ENCODE results near the gene XBP1. TPM values are rescaled to one million over a fixed set of nuclear protein-coding genes. Genes with fewer than 3 reads are reported as not detected.
A peak's percentile ranks its signal among the peaks of the same experiment; 100 is the strongest.

Gene XBP1
- total and polyA plus RNA-seq, 10 of the 15 experiments (the other 5 are each of a cell fraction or from before 2014, with no cell fraction given) = 44.5 to 313 (median 149) TPM

GRCh38 chr22:28801845-28802594, 1.7 kb upstream of the XBP1 start:
- BruUV-seq (replicated peaks) = no TSS peak
- ChIA-PET SMC1A (ENCODE audit: uncharacterized antibody, unreplicated experiment) (interaction anchor here (0.6 to 12.5 kb wide), 12 partner anchors 10 to 349 kb away, joined by 3 to 130 read pairs (median 4); partner anchors contain the start of gene CCDC117), POLR2A (interaction anchor here (0.6 to 7.5 kb wide), 10 partner anchors 9 to 883 kb away, joined by 3 to 78 read pairs (median 6); partner anchors contain the start of genes CCDC117, CHEK2, HSCB and PITPNB), RAD21 (ENCODE audit: unreplicated experiment) (interaction anchor here (0.6 to 7.8 kb wide), 9 partner anchors 8 to 238 kb away, joined by 3 to 74 read pairs (median 5); no protein-coding TSS in a partner anchor), CTCF (interaction anchor here (0.6 to 5.3 kb wide), 13 partner anchors 10 to 352 kb away, joined by 3 to 26 read pairs (median 4); partner anchors contain the start of gene CCDC117)
- TF ChIP-seq HCFC1 (IDR thresholded peaks at IDR 0.05; ENCODE audit: low read length) = no peak
- TF ChIP-seq POLR2A (IDR thresholded peaks at IDR 0.05; ENCODE audit: low read depth, low read length) = 0 out of 2 replicates have a peak, but pooled peaks have one; percentile 7
- TF ChIP-seq BHLHE40 (IDR thresholded peaks at IDR 0.05; ENCODE audit: borderline replicate concordance in 1 of 2, low read depth in 2 of 2, low read length in 1 of 2) = peak; percentile 58 to 68; a peak in 2 of 4 replicates
- no peak for TF ChIP-seq SRF (IDR thresholded peaks at IDR 0.05; ENCODE audit: low read depth in 2 of 2, low read length in 2 of 2)
- no peak for TF ChIP-seq LARP7 (IDR thresholded peaks at IDR 0.05)
- TF ChIP-seq KLF5 (IDR thresholded peaks at IDR 0.05; ENCODE audit: partially characterized antibody) = no peak
- TF ChIP-seq RELA (IDR thresholded peaks at IDR 0.05; ENCODE audit: borderline replicate concordance, partially characterized antibody) = no peak
- no peak for TF ChIP-seq RELB (IDR thresholded peaks at IDR 0.05; ENCODE audit: low read depth)
- peak; percentile 7; the same call in 1 of the 2 replicates for TF ChIP-seq RUNX3 (IDR thresholded peaks at IDR 0.05; ENCODE audit: low read length)
- no peak for TF ChIP-seq CREM (IDR thresholded peaks at IDR 0.05; ENCODE audit: low read depth)
- no peak for TF ChIP-seq TBL1XR1 (IDR thresholded peaks at IDR 0.05; ENCODE audit: low read depth, low read length)
- peak; percentile 72; the same call in 1 of the 2 replicates for TF ChIP-seq EED (IDR thresholded peaks at IDR 0.05; ENCODE audit: low read depth)
- peak; percentile 17; the same call in 1 of the 2 replicates for TF ChIP-seq RAD51 (IDR thresholded peaks at IDR 0.05)
- TF ChIP-seq RBBP5 (conservative IDR thresholded peaks at IDR 0.05) = no peak
- no peak for TF ChIP-seq TCF3 (IDR thresholded peaks at IDR 0.05; ENCODE audit: borderline replicate concordance, insufficient read depth, low read depth, low read length)
- no peak for TF ChIP-seq POLR2AphosphoS5 (IDR thresholded peaks at IDR 0.05; ENCODE audit: low read length)
- TF ChIP-seq RAD21 (IDR thresholded peaks at IDR 0.05; ENCODE audit: insufficient read depth, low read depth, low read length) = no peak
- TF ChIP-seq MXI1 (IDR thresholded peaks at IDR 0.05; ENCODE audit: low read depth, low read length) = no peak
- peak; percentile 25 to 49 for TF ChIP-seq IKZF2 (IDR thresholded peaks at IDR 0.05)
- TF ChIP-seq PKNOX1 (IDR thresholded peaks at IDR 0.05) = no peak
- Histone ChIP-seq H3K4me3 (peak overlapping the region; percentile 73), H3K79me2 (ENCODE audit: control insufficient read depth, insufficient read depth, low read length) (peaks cover 49% of the 10 kb centered on the region), H3K27me3 (replicated peaks in 1 of 2; ENCODE audit: control insufficient read depth in 2 of 2, insufficient read depth in 2 of 2, low read length in 1 of 2) (no peaks in the 10 kb centered on the region), H3K4me2 (ENCODE audit: control insufficient read depth, insufficient read depth) (peak overlapping the region; percentile 84), H3K4me1 (ENCODE audit: control insufficient read depth, insufficient read depth, low read length) (peaks cover 3% of the 10 kb centered on the region; the same call in 1 of the 2 replicates), H2AFZ (ENCODE audit: control insufficient read depth, low read depth, low read length) (peak overlapping the region; percentile 41), H3K9ac (ENCODE audit: control insufficient read depth, insufficient read depth, low read length) (peak overlapping the region; percentile 99), H4K20me1 (ENCODE audit: control insufficient read depth, insufficient read depth) (no peaks in the 10 kb centered on the region), H3K9me3 (replicated peaks; ENCODE audit: control insufficient read depth, insufficient read depth, low read length) (no peaks in the 10 kb centered on the region), H3K27ac (ENCODE audit: control insufficient read depth, insufficient read depth) (peak overlapping the region; percentile 95), H3K36me3 (ENCODE audit: control insufficient read depth in 2 of 2, insufficient read depth in 2 of 2, low read length in 1 of 2) (peaks cover 0 to under 1% of the 10 kb centered on the region in 2 experiments; a peak in 1 of 4 replicates)
- intact Hi-C loops (cut with micrococcal nuclease; ENCODE audit: unreplicated experiment) = loop anchor here (2.0 kb wide), 1 partner anchor 27 kb away; no protein-coding TSS in a partner anchor
- in situ Hi-C loops (cut with MboI) = no loop called here
- DNase-seq (ENCODE audit: low read depth, low spot score) = no peak
- FAIRE-seq = no peak
- 11% methylated on average over 14 of the region's 14 CpGs for WGBS (ENCODE audit: insufficient coverage, insufficient replicate concordance, low lambda C conversion rate, missing lambda C conversion rate)
- ATAC-seq = no peak

Data from GM12878 (cell line).